Right lobe of liver (tissue), 6 donors: ENCODE data around the gene UBE2G2. TPM values are rescaled to one million over a fixed set of nuclear protein-coding genes. Genes with fewer than 3 reads are reported as not detected.
A peak's percentile ranks its signal among the peaks of the same experiment; 100 is the strongest.

Source experiments
- ATAC-seq, 4 donors: fragments of 200-7000 bp; cut with Tn5 transposase; one replicate each; pipeline ENCODE4 v1.9.1; 2020; ENCODE audit warnings: mild to moderate bottlenecking in 4 of 4, moderate library complexity in 4 of 4
- DNase-seq, 3 donors: peaks; one replicate each; pipeline ENCODE4 v3.0.0-alpha.2; 2020
- H3K27ac ChIP-seq, 3 donors: fragments of 200-600 bp; one replicate each; pipeline ENCODE4 v1.8.0; 2022
- H3K27me3 ChIP-seq, 2 donors: fragments of 200-600 bp; one replicate each; pipeline ENCODE4 v1.8.0; 2022
- H3K36me3 ChIP-seq, 4 donors: fragments of 200-600 bp; sonication (generic) in 1 of 4; one replicate each; pipeline versions ENCODE4 v1.5.1 to v1.8.0; 2017 to 2022; ENCODE audit warnings: control low read depth in 1 of 4
- H3K4me1 ChIP-seq, 4 donors: fragments of 200-600 bp; sonication (generic) in 1 of 4; one replicate each; pipeline versions ENCODE4 v1.5.1 to v1.8.0; 2017 to 2022; ENCODE audit warnings: control low read depth in 1 of 4
- H3K4me3 ChIP-seq, 3 donors: fragments of 200-600 bp; one replicate each; pipeline ENCODE4 v1.8.0; 2022
- H3K9me3 ChIP-seq, 4 donors: fragments of 200-600 bp; sonication (generic) in 1 of 4; one replicate each; pipeline versions ENCODE4 v1.5.1 to v1.8.0; 2017 to 2022; ENCODE audit warnings: control low read depth in 1 of 4
- CTCF ChIP-seq, 4 donors: fragments of 200-600 bp in 3 of 4; fragments of 450-650 bp in 1 of 4; IDR thresholded peaks; one replicate each; pipeline versions ENCODE4 v1.5.1 to v1.8.0; 2016 to 2022; ENCODE audit warnings: antibody characterized with exemption in 4 of 4, mild to moderate bottlenecking in 2 of 4
- POLR2A ChIP-seq: fragments of 450-650 bp; IDR thresholded peaks from one replicate; pipeline ENCODE4 v1.6.1; 2017; ENCODE audit warnings: antibody characterized with exemption, mild to moderate bottlenecking
- WGBS: methylation state at CpG from one replicate; pipeline ENCODE4 v1.1.6; 2018; ENCODE audit warnings: low coverage, low lambda C conversion rate; ENCODE audit not compliant: insufficient coverage; ENCODE audit errors: missing lambda C conversion rate; 5-methylcytosine and 5-hydroxymethylcytosine counted together
- intact Hi-C, 2 donors: fragments of 100-400 bp; cut with DNase I; formaldehyde crosslinking; loops; one replicate each; pipeline versions ENCODE4 v1.11.2 to v1.14.1; 2022
- total RNA-seq, 6 experiments: library from RNA; depleted of rRNA in 2 of 6; stranded (reverse); fragments of >200 nt in 2 of 6; fragmentation: NEBNext Ultra II Directional in 3 of 6; extraction: Animal tissue kit (Norgen Biotek cat#: 25700) in 3 of 6; gene quantifications; one replicate each; pipeline versions ENCODE4 v1.1.0 to v1.2.4, GENCODE V29; 2016 to 2023
- donor health status: DM: no; HTN: yes; CAD: no.
- donor health status: DM: no; HTN: no; CAD: no.
- donor health status: DM: no; HTN: no; CAD: no.
- donor health status: DM: no; HTN: yes; CAD: no.
- donor health status: DM: no; HTN: yes; CAD: no.

UBE2G2 gene
- total RNA-seq, 6 experiments from 2014 or later: 41.5 to 54.6 (median 49.9) TPM

GRCh38 chr21:44817506-44817880 lies 15.9 kb upstream of the UBE2G2 start:
- peaks cover 0 to 1% (median 0%) of the 10 kb centered on the region in 4 donors for H3K9me3 ChIP-seq
- peak overlapping the region in 1 of 3 donors; percentile 71 for H3K27ac ChIP-seq
- WGBS: 0% methylated on average over 2 of the region's 43 CpGs
- peaks cover 0 to 8% (median 2%) of the 10 kb centered on the region in 4 donors for H3K4me1 ChIP-seq
- peak overlapping the region; percentile 63 to 67 (median 65) for H3K4me3 ChIP-seq
- H3K36me3 ChIP-seq: peaks cover 0 to 2% (median under 1%) of the 10 kb centered on the region in 4 donors
- intact Hi-C loops: loop anchor here in 1 of 2 donors (10.0 kb wide), 1 partner anchor 117 kb away; no protein-coding TSS in a partner anchor
- ATAC-seq (peak; percentile 90 to 98 (median 96)), DNase-seq (peak; percentile 95 to 96 (median 96))
- TF ChIP-seq POLR2A: no peak
- TF ChIP-seq CTCF (IDR thresholded peaks at IDR 0.05): no peak
- no peaks in the 10 kb centered on the region for H3K27me3 ChIP-seq

GRCh38 chr21:44816761-44817505 lies 15.3 kb upstream of the UBE2G2 start:
- Histone ChIP-seq H3K27me3 (no peaks in the 10 kb centered on the region), H3K4me1 (peaks cover 0 to 8% (median 2%) of the 10 kb centered on the region in 4 donors), H3K4me3 (peak overlapping the region; percentile 49 to 67 (median 63)), H3K9me3 (no peaks in the 10 kb centered on the region), H3K27ac (no peak overlapping the region), H3K36me3 (peaks cover 0 to 4% (median 1%) of the 10 kb centered on the region in 4 donors)
- 87% methylated on average over 27 of the region's 57 CpGs for WGBS
- no peak for ATAC-seq
- no peak for DNase-seq
- intact Hi-C loops: loop anchor here in 1 of 2 donors (10.0 kb wide), 1 partner anchor 118 kb away; no protein-coding TSS in a partner anchor
- TF ChIP-seq POLR2A: no peak
- TF ChIP-seq CTCF (IDR thresholded peaks at IDR 0.05): no peak

- Histone ChIP-seq H3K4me3 (no peak overlapping the region), H3K36me3 (peaks cover 0 to 4% (median 1%) of the 10 kb centered on the region in 4 donors), H3K4me1 (peaks cover 0 to 8% (median 2%) of the 10 kb centered on the region in 4 donors), H3K27ac (no peak overlapping the region), H3K27me3 (no peaks in the 10 kb centered on the region), H3K9me3 (no peaks in the 10 kb centered on the region)
- intact Hi-C loops: loop anchor here in 1 of 2 donors (10.0 kb wide), 1 partner anchor 119 kb away; no protein-coding TSS in a partner anchor
- DNase-seq (peak in 1 of 3 donors; percentile 56), ATAC-seq (peak in 3 of 4 donors; percentile 6 to 57 (median 37))
- TF ChIP-seq CTCF (IDR thresholded peaks at IDR 0.05): no peak
- TF ChIP-seq POLR2A: no peak
- 36% methylated on average over 9 of the region's 10 CpGs for WGBS
These were observed 14.4 kb upstream of the UBE2G2 start for GRCh38 chr21:44815852-44816628.

- Histone ChIP-seq H3K27ac (no peak overlapping the region), H3K27me3 (no peaks in the 10 kb centered on the region), H3K9me3 (no peaks in the 10 kb centered on the region), H3K4me1 (peaks cover 0 to 8% (median 2%) of the 10 kb centered on the region in 4 donors), H3K36me3 (peaks cover 0 to 4% (median 1%) of the 10 kb centered on the region in 4 donors), H3K4me3 (no peak overlapping the region)
- intact Hi-C loops: loop anchor here in 1 of 2 donors (10.0 kb wide), 1 partner anchor 120 kb away; no protein-coding TSS in a partner anchor
- WGBS: 86% methylated on average over 1 of the region's 8 CpGs
- TF ChIP-seq POLR2A: no peak
- TF ChIP-seq CTCF (IDR thresholded peaks at IDR 0.05): no peak
- ATAC-seq: no peak
- DNase-seq: no peak
These were observed 13.6 kb upstream of the UBE2G2 start for GRCh38 chr21:44815225-44815624.
